Activated CD4-positive, alpha-beta T cell treated with anti-CD3 and anti-CD28 coated beads for 36 hours (primary cell): ENCODE data around the gene INSYN2B. TPM values are rescaled to one million over a fixed set of nuclear protein-coding genes. Genes with fewer than 3 reads are reported as not detected.
A peak's percentile ranks its signal among the peaks of the same experiment; 100 is the strongest.

Experiments
- ATAC-seq: fragments of 200-7000 bp; cut with Tn5 transposase; one replicate; pipeline ENCODE4 v1.10.0; 2021; ENCODE audit warnings: mild to moderate bottlenecking, moderate library complexity
- CTCF ChIA-PET: fragments of 350-600 bp; sonication (Branson Sonifier 250); formaldehyde crosslinking; loops from one replicate; lab custom pipeline; 2021; ENCODE audit warnings: antibody characterized with exemption; lab: Charles Lee
- POLR2A ChIA-PET: fragments of 350-600 bp; sonication (Branson Sonifier 250); formaldehyde crosslinking; loops from one replicate; lab custom pipeline; 2021; ENCODE audit warnings: antibody characterized with exemption, inconsistent platforms; lab: Charles Lee
- DNase-seq: peaks from one replicate; pipeline ENCODE4 v3.0.0-alpha.2; 2020
- H3K27ac Mint-ChIP-seq: one replicate; pipeline ENCODE4 v1.8.0; 2021; ENCODE audit warnings: mixed read lengths
- H3K27me3 Mint-ChIP-seq: one replicate; pipeline ENCODE4 v1.8.0; 2021; ENCODE audit warnings: mixed read lengths
- H3K36me3 Mint-ChIP-seq: one replicate; pipeline ENCODE4 v1.8.0; 2021; ENCODE audit warnings: low read depth, mixed read lengths
- H3K4me1 Mint-ChIP-seq: one replicate; pipeline ENCODE4 v1.8.0; 2021; ENCODE audit warnings: mixed read lengths
- H3K4me3 Mint-ChIP-seq: one replicate; pipeline ENCODE4 v1.8.0; 2021; ENCODE audit warnings: mild to moderate bottlenecking, moderate library complexity, mixed read lengths
- H3K9me3 Mint-ChIP-seq: one replicate; pipeline ENCODE4 v1.8.0; 2021; ENCODE audit warnings: low read depth, mixed read lengths
- intact Hi-C, 2 experiments: fragments of 100-400 bp; cut with DNase I in 1 of 2; cut with micrococcal nuclease in 1 of 2; formaldehyde crosslinking; loops; one replicate each; pipeline versions ENCODE4 v1.14.2 to v1.15.1; 2022 to 2024; cut with DNase I, micrococcal nuclease
- total RNA-seq, 2 experiments: library from RNA; stranded (reverse); gene quantifications; one replicate each; pipeline ENCODE4 v1.2.3, GENCODE V29; 2021

INSYN2B gene
- total RNA-seq, 2 experiments from 2014 or later: not detected

GRCh38 chr5:169870211-169870610 is 110.1 kb downstream of the INSYN2B start:
- Mint-ChIP-seq H3K36me3 (peaks cover 22% of the 10 kb centered on the region), H3K4me1 (no peaks in the 10 kb centered on the region), H3K27me3 (no peaks in the 10 kb centered on the region), H3K9me3 (no peaks in the 10 kb centered on the region), H3K27ac (no peak overlapping the region), H3K4me3 (no peak overlapping the region)
- ATAC-seq (no peak), DNase-seq (no peak)
- CTCF ChIA-PET: no interaction called here
- POLR2A ChIA-PET: no interaction called here
- intact Hi-C loops: no loop called here

GRCh38 chr5:169869066-169869465 is 111.2 kb downstream of the INSYN2B start:
- DNase-seq (no peak), ATAC-seq (no peak)
- H3K9me3 Mint-ChIP-seq: no peaks in the 10 kb centered on the region
- H3K4me3 Mint-ChIP-seq: no peak overlapping the region
- intact Hi-C loops: no loop called here
- POLR2A ChIA-PET: interaction anchor here (0.6 kb wide), 1 partner anchor 423 kb away, joined by 3 read pairs; no protein-coding TSS in a partner anchor
- H3K4me1 Mint-ChIP-seq: no peaks in the 10 kb centered on the region
- CTCF ChIA-PET: no interaction called here
- H3K36me3 Mint-ChIP-seq: peaks cover 28% of the 10 kb centered on the region
- no peak overlapping the region for H3K27ac Mint-ChIP-seq
- H3K27me3 Mint-ChIP-seq: no peaks in the 10 kb centered on the region

GRCh38 chr5:169867347-169867746 is 112.9 kb downstream of the INSYN2B start:
- H3K4me1 Mint-ChIP-seq: no peaks in the 10 kb centered on the region
- H3K36me3 Mint-ChIP-seq: peaks cover 28% of the 10 kb centered on the region
- no peaks in the 10 kb centered on the region for H3K27me3 Mint-ChIP-seq
- ATAC-seq: no peak
- ChIA-PET POLR2A (no interaction called here), CTCF (interaction anchor here (0.7 kb wide), 1 partner anchor 687 kb away, joined by 3 read pairs; no protein-coding TSS in a partner anchor)
- intact Hi-C loops: no loop called here
- H3K27ac Mint-ChIP-seq: no peak overlapping the region
- no peak overlapping the region for H3K4me3 Mint-ChIP-seq
- H3K9me3 Mint-ChIP-seq: no peaks in the 10 kb centered on the region
- DNase-seq: no peak

- peaks cover 6% of the 10 kb centered on the region for H3K4me1 Mint-ChIP-seq
- no peaks in the 10 kb centered on the region for H3K27me3 Mint-ChIP-seq
- peaks cover 36% of the 10 kb centered on the region for H3K36me3 Mint-ChIP-seq
- no peak overlapping the region for H3K27ac Mint-ChIP-seq
- ATAC-seq: no peak
- no peaks in the 10 kb centered on the region for H3K9me3 Mint-ChIP-seq
- ChIA-PET POLR2A (no interaction called here), CTCF (interaction anchor here (0.7 kb wide), 1 partner anchor 34 kb away, joined by 3 read pairs; no protein-coding TSS in a partner anchor)
- no peak for DNase-seq
- H3K4me3 Mint-ChIP-seq: no peak overlapping the region
- intact Hi-C loops: no loop called here
These were observed 115.8 kb downstream of the INSYN2B start for GRCh38 chr5:169864483-169864882.

GRCh38 chr5:169862391-169862811 is 117.9 kb downstream of the INSYN2B start:
- Mint-ChIP-seq H3K36me3 (peaks cover 19% of the 10 kb centered on the region), H3K27ac (no peak overlapping the region), H3K9me3 (no peaks in the 10 kb centered on the region), H3K4me3 (no peak overlapping the region), H3K4me1 (peaks cover 8% of the 10 kb centered on the region), H3K27me3 (no peaks in the 10 kb centered on the region)
- POLR2A ChIA-PET: no interaction called here
- CTCF ChIA-PET: no interaction called here
- DNase-seq (no peak), ATAC-seq (no peak)
- intact Hi-C loops: no loop called here

DNA sequence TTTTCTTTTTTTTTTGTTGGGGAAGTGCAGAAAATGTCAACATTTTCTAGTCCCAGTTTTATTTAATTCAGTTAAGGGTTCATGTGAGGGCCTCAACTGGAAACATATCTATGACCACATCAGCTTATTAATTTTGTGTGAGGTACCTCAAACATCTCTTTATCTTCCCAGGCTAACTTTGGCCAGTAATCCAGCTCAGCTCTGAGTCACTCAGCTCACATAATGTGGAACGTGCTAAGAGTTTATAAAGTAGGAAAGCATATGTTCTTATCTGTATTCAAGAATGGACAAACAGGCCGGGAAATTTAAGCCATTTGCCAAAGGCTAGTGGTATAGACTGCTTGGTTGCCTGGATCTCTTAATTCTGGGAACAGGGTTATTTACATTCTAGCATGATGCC is 118.4 kb downstream of the INSYN2B start:
- Mint-ChIP-seq H3K27ac (no peak overlapping the region), H3K36me3 (peaks cover 18% of the 10 kb centered on the region), H3K4me3 (no peak overlapping the region), H3K27me3 (no peaks in the 10 kb centered on the region), H3K4me1 (peaks cover 12% of the 10 kb centered on the region), H3K9me3 (no peaks in the 10 kb centered on the region)
- intact Hi-C loops: no loop called here
- DNase-seq (no peak), ATAC-seq (no peak)
- ChIA-PET CTCF (no interaction called here), POLR2A (no interaction called here)

- intact Hi-C loops: no loop called here
- Mint-ChIP-seq H3K9me3 (no peaks in the 10 kb centered on the region), H3K4me3 (no peak overlapping the region), H3K27me3 (no peaks in the 10 kb centered on the region), H3K27ac (no peak overlapping the region), H3K36me3 (peaks cover 18% of the 10 kb centered on the region), H3K4me1 (peaks cover 15% of the 10 kb centered on the region)
- CTCF ChIA-PET: interaction anchor here (0.6 kb wide), 1 partner anchor 1871 kb away, joined by 4 read pairs; no protein-coding TSS in a partner anchor
- DNase-seq (no peak), ATAC-seq (no peak)
- POLR2A ChIA-PET: no interaction called here
These were observed 118.9 kb downstream of the INSYN2B start for GRCh38 chr5:169861433-169861832.

GRCh38 chr5:169860585-169860984 is 119.7 kb downstream of the INSYN2B start:
- no peak for ATAC-seq
- no peak for DNase-seq
- CTCF ChIA-PET: interaction anchor here (0.9 kb wide), 1 partner anchor 21 kb away, joined by 3 read pairs; no protein-coding TSS in a partner anchor
- H3K4me3 Mint-ChIP-seq: no peak overlapping the region
- H3K36me3 Mint-ChIP-seq: peaks cover 25% of the 10 kb centered on the region
- POLR2A ChIA-PET: no interaction called here
- H3K27ac Mint-ChIP-seq: no peak overlapping the region
- H3K9me3 Mint-ChIP-seq: no peaks in the 10 kb centered on the region
- peaks cover 22% of the 10 kb centered on the region for H3K4me1 Mint-ChIP-seq
- H3K27me3 Mint-ChIP-seq: no peaks in the 10 kb centered on the region
- intact Hi-C loops: no loop called here

GRCh38 chr5:169856571-169856970 is 123.7 kb downstream of the INSYN2B start:
- no peaks in the 10 kb centered on the region for H3K27me3 Mint-ChIP-seq
- ATAC-seq (peak; percentile 95), DNase-seq (peak; percentile 31)
- peaks cover 38% of the 10 kb centered on the region for H3K36me3 Mint-ChIP-seq
- H3K4me3 Mint-ChIP-seq: no peak overlapping the region
- H3K27ac Mint-ChIP-seq: no peak overlapping the region
- intact Hi-C loops: no loop called here
- H3K9me3 Mint-ChIP-seq: peaks cover 7% of the 10 kb centered on the region
- peaks cover 31% of the 10 kb centered on the region for H3K4me1 Mint-ChIP-seq
- POLR2A ChIA-PET: interaction anchor here (0.7 kb wide), 1 partner anchor 9 kb away, joined by 6 read pairs; no protein-coding TSS in a partner anchor
- CTCF ChIA-PET: no interaction called here

GRCh38 chr5:169851321-169851850 is 128.9 kb downstream of the INSYN2B start:
- H3K9me3 Mint-ChIP-seq: peaks cover 22% of the 10 kb centered on the region
- POLR2A ChIA-PET: no interaction called here
- DNase-seq (no peak), ATAC-seq (no peak)
- no peak overlapping the region for H3K4me3 Mint-ChIP-seq
- peaks cover 78% of the 10 kb centered on the region for H3K36me3 Mint-ChIP-seq
- intact Hi-C loops: no loop called here
- H3K27me3 Mint-ChIP-seq: no peaks in the 10 kb centered on the region
- no peak overlapping the region for H3K27ac Mint-ChIP-seq
- H3K4me1 Mint-ChIP-seq: peaks cover 18% of the 10 kb centered on the region
- CTCF ChIA-PET: interaction anchor here (0.6 to 0.8 kb wide), 3 partner anchors 13 to 281 kb away, joined by 3 read pairs; no protein-coding TSS in a partner anchor

DNA sequence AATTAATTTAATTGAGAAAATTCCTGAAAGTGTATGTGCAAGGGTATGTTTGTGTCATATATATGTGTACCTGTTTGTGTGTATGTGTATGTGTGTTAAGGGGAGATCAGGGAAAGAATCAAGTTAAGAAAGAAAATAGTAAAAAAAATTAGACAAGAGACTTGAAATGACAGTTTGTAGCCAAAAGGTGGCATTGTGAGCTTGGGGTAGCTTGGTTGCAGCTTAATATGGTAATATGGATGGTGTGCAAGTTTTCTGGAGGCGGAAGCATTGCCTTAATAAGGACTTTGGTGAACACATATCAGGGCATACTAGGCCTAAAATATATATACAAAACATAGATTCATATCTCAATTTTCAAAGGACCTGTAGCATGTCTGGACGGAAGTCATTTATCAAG is 129.9 kb downstream of the INSYN2B start:
- peaks cover 22% of the 10 kb centered on the region for H3K9me3 Mint-ChIP-seq
- ChIA-PET POLR2A (interaction anchor here (0.6 kb wide), 1 partner anchor 174 kb away, joined by 6 read pairs; no protein-coding TSS in a partner anchor), CTCF (interaction anchor here (0.7 kb wide), 1 partner anchor 18 kb away, joined by 4 read pairs; no protein-coding TSS in a partner anchor)
- ATAC-seq (no peak), DNase-seq (no peak)
- H3K27me3 Mint-ChIP-seq: no peaks in the 10 kb centered on the region
- no peak overlapping the region for H3K4me3 Mint-ChIP-seq
- H3K27ac Mint-ChIP-seq: no peak overlapping the region
- H3K4me1 Mint-ChIP-seq: peaks cover 9% of the 10 kb centered on the region
- H3K36me3 Mint-ChIP-seq: peaks cover 77% of the 10 kb centered on the region
- intact Hi-C loops: no loop called here

- ChIA-PET POLR2A (no interaction called here), CTCF (interaction anchor here (1.0 kb wide), 1 partner anchor 22 kb away, joined by 3 read pairs; no protein-coding TSS in a partner anchor)
- H3K4me1 Mint-ChIP-seq: peaks cover 6% of the 10 kb centered on the region
These were observed 131.5 kb downstream of the INSYN2B start for GRCh38 chr5:169848792-169849191.

More at GRCh38 chr5:169848792-169849191, 131.5 kb downstream of the INSYN2B start:
- no peak for ATAC-seq
- intact Hi-C loops: no loop called here
- Mint-ChIP-seq H3K9me3 (peaks cover 22% of the 10 kb centered on the region), H3K27ac (no peak overlapping the region), H3K4me3 (no peak overlapping the region), H3K27me3 (no peaks in the 10 kb centered on the region), H3K36me3 (peaks cover 84% of the 10 kb centered on the region)
- no peak for DNase-seq
